ENCODE measurements around the gene CLDN16.

The CLDN16 gene

GRCh38 chr3:190444006-190444405, 56.0 kb downstream of the CLDN16 start:
- no peak for DNase-seq

- DNase-seq: no peak
These were observed 56.7 kb downstream of the CLDN16 start for GRCh38 chr3:190444576-190445145.

- DNase-seq: no peak
These were observed 58.8 kb downstream of the CLDN16 start for GRCh38 chr3:190446573-190447279.

GRCh38 chr3:190448256-190448655, 60.3 kb downstream of the CLDN16 start:
- no peak for DNase-seq

GRCh38 chr3:190449801-190450200, 61.8 kb downstream of the CLDN16 start, which contains the start of gene TMEM207:
Gene TMEM207, minus strand, starts transcription at chr3:190449901. Its CDS starts 92 bp downstream, at chr3:190449809.
- DNase-seq: no peak

GRCh38 chr3:190455828-190456227, 67.9 kb downstream of the CLDN16 start:
- no peak for DNase-seq

- no peak for DNase-seq
These were observed 68.8 kb downstream of the CLDN16 start for GRCh38 chr3:190456770-190457169.

- DNase-seq: no peak
These were observed 70.1 kb downstream of the CLDN16 start for GRCh38 chr3:190458040-190458439.

Measured in NK-92 treated with Interleukin-12 subunit alpha and Interleukin-12 subunit beta, amount 100 ng/mL, for 24 hours (cell line).